ENCODE measurements around the gene ANKRD65. TPM values are rescaled to one million over a fixed set of nuclear protein-coding genes. Genes with fewer than 3 reads are reported as not detected.
A peak's percentile ranks its signal among the peaks of the same experiment; 100 is the strongest.

Gene ANKRD65
- total RNA-seq, 2 experiments from 2014 or later, result not detected

DNA sequence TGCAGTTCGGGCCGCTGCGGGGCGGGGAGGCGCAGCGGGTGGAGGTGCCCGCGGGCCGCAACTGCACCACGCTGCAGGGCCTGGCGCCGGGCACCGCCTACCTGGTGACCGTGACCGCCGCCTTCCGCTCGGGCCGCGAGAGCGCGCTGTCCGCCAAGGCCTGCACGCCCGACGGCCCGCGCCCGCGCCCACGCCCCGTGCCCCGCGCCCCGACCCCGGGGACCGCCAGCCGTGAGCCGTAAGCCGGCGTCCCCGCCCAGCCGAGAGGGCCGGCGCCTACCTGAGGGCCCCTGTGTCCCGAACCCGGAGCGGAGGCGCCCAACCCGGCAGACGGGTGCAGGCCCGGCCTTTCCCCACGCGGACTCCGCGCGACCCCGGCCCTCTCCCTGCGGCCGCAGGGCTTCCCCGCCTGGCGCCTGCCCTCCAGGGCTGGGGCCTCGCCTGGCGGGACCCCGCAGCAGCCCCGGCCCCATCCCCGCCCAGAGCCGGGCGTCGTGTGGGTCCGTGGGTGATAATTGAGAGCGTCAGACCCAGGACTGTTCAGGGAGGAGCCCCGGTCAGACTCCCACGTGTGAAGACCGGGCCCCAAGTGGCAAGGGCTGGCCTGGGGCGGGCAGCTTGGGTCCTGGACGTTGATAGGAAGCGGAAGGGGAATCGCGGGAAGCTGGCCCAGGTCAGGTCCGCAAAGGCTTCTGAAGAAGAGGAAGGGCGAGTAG is 18.6 kb upstream of the ANKRD65 start:
- no peak overlapping the region for H3K4me3 Mint-ChIP-seq
- H3K27me3 Mint-ChIP-seq (ENCODE audit: low read depth), result peaks cover 23% of the 10 kb centered on the region
- no peak overlapping the region for H3K27ac Mint-ChIP-seq
- no peak for DNase-seq
- H3K9me3 Mint-ChIP-seq, result no peaks in the 10 kb centered on the region
- CTCF ChIA-PET, result interaction anchor here (1.1 to 2.5 kb wide), 4 partner anchors 11 to 62 kb away, joined by 4 to 14 read pairs (median 8); partner anchors contain the start of gene CCNL2
- H3K4me1 Mint-ChIP-seq (ENCODE audit: low read depth), result peaks cover 11% of the 10 kb centered on the region
- H3K36me3 Mint-ChIP-seq (ENCODE audit: low read depth), result no peaks in the 10 kb centered on the region
- intact Hi-C loops (cut with micrococcal nuclease), result no loop called here

DNA sequence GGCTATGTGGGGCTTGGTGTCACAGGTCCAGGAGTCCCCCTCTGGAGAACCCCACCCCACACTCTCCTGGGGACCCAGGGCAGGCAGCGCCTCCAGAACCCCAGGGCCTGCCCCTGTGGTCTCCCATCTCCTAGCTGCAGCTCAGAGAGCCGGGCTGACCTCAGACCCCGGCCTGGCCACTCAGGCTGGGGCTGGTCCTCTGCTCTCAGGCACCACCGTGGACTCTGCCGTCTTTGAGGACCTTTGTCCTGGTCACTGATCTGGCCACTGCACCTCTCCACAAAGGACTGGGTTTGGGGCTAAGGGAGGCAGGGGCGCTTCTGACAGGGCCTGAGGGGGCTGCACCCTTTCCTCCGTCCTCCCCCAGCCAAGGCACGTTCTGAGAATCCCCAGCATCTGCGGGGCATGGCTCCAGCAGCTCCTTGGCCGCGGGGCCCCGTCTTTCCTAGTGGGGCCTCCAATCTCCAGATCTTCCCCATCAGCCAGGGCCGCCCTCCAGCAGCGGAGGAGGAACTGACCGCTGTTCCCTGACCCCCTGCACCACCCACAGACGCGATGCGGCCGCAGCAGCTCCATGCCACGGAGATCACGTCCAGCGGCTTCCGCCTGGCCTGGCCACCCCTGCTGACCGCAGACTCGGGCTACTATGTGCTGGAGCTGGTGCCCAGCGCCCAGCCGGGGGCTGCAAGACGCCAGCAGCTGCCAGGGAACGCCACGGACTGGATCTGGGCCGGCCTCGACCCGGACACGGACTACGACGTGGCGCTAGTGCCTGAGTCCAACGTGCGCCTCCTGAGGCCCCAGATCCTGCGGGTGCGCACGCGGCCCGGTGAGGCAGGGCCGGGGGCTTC is 17.7 kb upstream of the ANKRD65 start:
- Mint-ChIP-seq H3K4me3 (no peak overlapping the region), H3K4me1 (ENCODE audit: low read depth) (peaks cover 11% of the 10 kb centered on the region), H3K27ac (no peak overlapping the region), H3K36me3 (ENCODE audit: low read depth) (no peaks in the 10 kb centered on the region), H3K9me3 (no peaks in the 10 kb centered on the region), H3K27me3 (ENCODE audit: low read depth) (peaks cover 23% of the 10 kb centered on the region)
- intact Hi-C loops (cut with micrococcal nuclease), result no loop called here
- CTCF ChIA-PET, result no interaction called here
- no peak for DNase-seq

DNA sequence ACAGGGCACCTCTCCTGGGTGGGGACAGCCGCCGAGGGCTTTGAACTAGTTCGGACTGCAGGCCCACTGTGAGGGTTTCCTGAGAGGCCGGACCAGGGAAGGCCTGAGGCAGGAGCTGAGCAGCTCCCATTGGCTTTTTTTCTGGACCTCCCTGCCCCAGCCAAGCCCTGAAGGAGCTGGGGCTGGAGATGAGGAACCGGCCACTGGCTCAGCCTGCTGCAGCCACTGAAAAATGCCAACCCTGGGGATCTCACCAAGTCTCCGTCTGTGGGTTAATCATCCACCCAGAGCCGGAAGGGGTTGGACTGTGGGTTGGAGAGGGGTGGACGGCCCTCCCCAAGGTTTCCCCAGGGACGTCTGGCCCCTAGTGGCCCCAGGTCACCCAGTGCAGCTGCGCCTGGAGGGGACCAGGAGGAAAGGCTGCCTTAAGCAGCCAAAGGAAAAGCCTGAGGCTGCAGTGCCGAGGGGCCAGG is 16.9 kb upstream of the ANKRD65 start:
- intact Hi-C loops (cut with micrococcal nuclease), result no loop called here

DNA sequence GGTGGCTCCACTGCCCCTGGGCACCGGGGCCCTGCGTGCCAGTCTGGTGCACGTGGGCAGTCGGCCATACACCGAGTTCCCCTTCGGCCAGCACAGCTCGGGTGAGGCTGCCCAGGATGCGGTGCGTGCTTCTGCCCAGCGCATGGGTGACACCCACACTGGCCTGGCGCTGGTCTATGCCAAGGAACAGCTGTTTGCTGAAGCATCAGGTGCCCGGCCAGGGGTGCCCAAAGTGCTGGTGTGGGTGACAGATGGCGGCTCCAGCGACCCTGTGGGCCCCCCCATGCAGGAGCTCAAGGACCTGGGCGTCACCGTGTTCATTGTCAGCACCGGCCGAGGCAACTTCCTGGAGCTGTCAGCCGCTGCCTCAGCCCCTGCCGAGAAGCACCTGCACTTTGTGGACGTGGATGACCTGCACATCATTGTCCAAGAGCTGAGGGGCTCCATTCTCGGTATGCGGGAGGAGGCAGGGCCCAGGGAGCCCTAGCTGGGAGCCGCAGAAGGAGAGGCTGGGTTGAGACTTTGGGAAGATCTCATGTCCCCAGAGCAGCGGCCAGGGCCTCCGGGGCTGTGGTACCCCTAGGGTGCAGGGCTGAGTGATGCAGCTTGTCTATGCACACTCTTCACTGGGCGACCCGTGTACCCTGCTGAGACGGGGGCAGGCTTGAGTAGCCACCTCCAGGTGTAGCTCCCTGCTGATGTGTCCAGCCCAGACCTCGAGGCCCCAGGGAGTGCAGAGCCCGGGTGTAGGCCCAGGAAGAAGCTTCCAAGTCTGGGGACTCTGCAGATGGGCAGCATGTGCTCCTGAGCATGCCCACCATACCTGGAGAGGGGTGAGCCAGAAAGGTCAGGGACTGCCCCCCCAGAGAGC is 16.2 kb upstream of the ANKRD65 start:
- Mint-ChIP-seq H3K27me3 (ENCODE audit: low read depth) (peaks cover 25% of the 10 kb centered on the region), H3K4me3 (no peak overlapping the region), H3K9me3 (no peaks in the 10 kb centered on the region), H3K4me1 (ENCODE audit: low read depth) (peaks cover 14% of the 10 kb centered on the region), H3K36me3 (ENCODE audit: low read depth) (no peaks in the 10 kb centered on the region), H3K27ac (no peak overlapping the region)
- intact Hi-C loops (cut with micrococcal nuclease), result no loop called here
- no peak for DNase-seq
- CTCF ChIA-PET, result no interaction called here

More for the DNA sequence above, 16.9 kb upstream of the ANKRD65 start:
- CTCF ChIA-PET, result no interaction called here
- no peaks in the 10 kb centered on the region for H3K9me3 Mint-ChIP-seq
- peaks cover 23% of the 10 kb centered on the region for H3K27me3 Mint-ChIP-seq (ENCODE audit: low read depth)
- DNase-seq, result no peak
- H3K36me3 Mint-ChIP-seq (ENCODE audit: low read depth), result no peaks in the 10 kb centered on the region
- H3K4me3 Mint-ChIP-seq, result no peak overlapping the region
- H3K27ac Mint-ChIP-seq, result no peak overlapping the region
- H3K4me1 Mint-ChIP-seq (ENCODE audit: low read depth), result peaks cover 14% of the 10 kb centered on the region

DNA sequence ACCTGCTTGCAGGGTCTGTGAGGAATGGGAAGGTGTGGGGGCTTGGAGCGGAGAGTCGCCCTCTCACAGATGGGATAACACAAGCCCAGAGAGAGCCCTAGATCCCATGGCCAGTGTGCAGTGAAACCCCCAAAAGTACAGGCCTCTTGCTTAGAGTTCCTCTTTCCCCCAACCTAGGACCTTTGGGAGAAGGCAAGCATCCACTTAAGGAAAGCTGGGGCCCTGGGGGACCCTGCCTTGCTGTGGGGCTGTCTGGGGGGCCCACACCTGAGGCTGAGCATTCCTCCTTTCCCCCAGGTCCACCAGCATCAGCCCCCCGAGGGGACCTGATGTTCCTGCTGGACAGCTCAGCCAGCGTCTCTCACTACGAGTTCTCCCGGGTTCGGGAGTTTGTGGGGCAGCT is 15.6 kb upstream of the ANKRD65 start:
- Mint-ChIP-seq H3K9me3 (no peaks in the 10 kb centered on the region), H3K27me3 (ENCODE audit: low read depth) (peaks cover 25% of the 10 kb centered on the region), H3K27ac (no peak overlapping the region), H3K4me3 (peak overlapping the region; percentile 60), H3K4me1 (ENCODE audit: low read depth) (peaks cover 14% of the 10 kb centered on the region), H3K36me3 (ENCODE audit: low read depth) (no peaks in the 10 kb centered on the region)
- CTCF ChIA-PET, result no interaction called here
- intact Hi-C loops (cut with micrococcal nuclease), result no loop called here
- no peak for DNase-seq

DNA sequence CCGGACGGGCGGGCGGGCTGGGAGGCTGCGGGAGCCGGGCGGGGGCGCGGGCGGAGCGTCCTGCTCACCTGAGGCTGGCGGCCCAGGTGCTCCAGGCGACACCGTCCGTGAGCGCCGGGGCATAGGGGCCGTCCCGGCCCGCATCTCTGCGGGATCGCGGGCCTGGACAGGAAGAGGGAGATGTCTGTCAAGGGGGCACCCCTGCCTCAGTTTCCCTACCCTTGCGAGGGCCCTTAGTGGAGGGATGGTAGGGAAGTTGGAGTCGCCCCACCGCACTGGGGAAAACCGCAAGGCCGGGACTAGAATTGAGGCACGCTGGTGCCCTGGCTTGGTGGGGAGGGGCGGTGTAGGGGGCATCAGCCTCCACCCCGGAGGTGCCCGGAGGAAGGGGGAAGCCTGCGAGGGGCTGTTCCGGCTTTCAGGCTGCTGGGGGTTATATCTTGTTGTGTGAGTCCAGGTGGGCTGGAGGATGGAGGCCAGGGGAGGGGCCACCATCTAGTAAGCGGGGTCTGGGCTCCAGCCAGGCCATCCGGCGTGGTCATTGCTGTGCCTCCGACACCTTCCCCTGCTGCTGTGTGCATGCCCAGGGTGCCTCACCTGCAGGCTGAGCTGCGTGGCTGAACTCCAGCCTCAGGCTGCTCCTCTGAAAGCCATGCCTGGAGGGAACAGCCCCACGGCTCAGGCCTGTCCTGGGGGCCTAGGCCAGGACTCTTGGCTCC is 15.0 kb upstream of the ANKRD65 start:
- Mint-ChIP-seq H3K4me3 (peak overlapping the region; percentile 60), H3K27me3 (ENCODE audit: low read depth) (peaks cover 25% of the 10 kb centered on the region), H3K4me1 (ENCODE audit: low read depth) (peaks cover 14% of the 10 kb centered on the region), H3K27ac (no peak overlapping the region), H3K9me3 (no peaks in the 10 kb centered on the region), H3K36me3 (ENCODE audit: low read depth) (no peaks in the 10 kb centered on the region)
- CTCF ChIA-PET, result no interaction called here
- no peak for DNase-seq
- intact Hi-C loops (cut with micrococcal nuclease), result no loop called here

DNA sequence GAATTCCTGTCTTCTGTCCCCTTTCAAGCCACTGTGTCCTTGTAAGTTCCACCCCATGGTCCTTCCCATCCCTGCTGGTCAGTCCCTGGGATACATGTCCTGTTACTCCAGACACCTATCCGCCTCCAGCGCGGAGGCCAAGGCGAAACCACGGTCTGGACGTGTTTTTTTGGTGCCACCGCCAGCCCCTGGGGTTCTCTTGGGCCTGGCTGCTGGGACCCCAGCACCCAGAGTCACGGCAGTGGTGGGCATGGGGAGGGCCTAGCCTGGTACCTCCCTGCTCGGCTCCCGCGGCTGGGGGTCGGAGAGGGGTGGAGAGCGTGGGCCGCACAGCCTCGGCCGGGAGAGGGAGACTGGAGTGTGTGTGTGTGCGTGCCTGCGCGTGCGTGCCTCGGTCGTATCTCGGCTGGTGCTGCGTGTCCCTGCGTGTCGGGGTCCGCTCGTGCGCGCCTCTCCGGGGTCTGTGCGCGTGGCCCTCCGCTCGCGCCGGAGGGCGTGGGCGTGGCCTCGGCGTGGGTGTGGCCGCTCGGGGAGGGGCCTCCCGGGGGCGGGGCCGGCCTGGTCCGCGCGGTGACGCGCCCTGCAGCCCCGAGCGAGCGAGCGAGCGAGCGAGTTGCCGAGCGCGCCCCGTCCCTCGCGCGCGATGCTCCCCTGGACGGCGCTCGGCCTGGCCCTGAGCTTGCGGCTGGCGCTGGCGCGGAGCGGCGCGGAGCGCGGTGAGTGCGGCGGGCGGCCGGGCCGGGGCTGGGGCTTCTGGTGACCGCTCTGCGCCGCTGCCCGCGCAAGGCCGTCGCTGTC is 14.2 kb upstream of the ANKRD65 start, which contains the start of gene VWA1:
TSS of gene VWA1 (plus strand) at position 585 of the 798 bp plus-strand sequence. CDS start at position 644, 59 bp downstream.
- Mint-ChIP-seq H3K36me3 (ENCODE audit: low read depth) (no peaks in the 10 kb centered on the region), H3K4me3 (peak within 1 kb of the TSS; percentile 60), H3K9me3 (no peaks in the 10 kb centered on the region), H3K27me3 (ENCODE audit: low read depth) (peaks cover 21% of the 10 kb centered on the region), H3K4me1 (ENCODE audit: low read depth) (peaks cover 11% of the 10 kb centered on the region), H3K27ac (no peak within 1 kb of the TSS)
- intact Hi-C loops (cut with micrococcal nuclease), result no loop called here
- CTCF ChIA-PET, result no interaction called here
- DNase-seq, result peak; percentile 48

DNA sequence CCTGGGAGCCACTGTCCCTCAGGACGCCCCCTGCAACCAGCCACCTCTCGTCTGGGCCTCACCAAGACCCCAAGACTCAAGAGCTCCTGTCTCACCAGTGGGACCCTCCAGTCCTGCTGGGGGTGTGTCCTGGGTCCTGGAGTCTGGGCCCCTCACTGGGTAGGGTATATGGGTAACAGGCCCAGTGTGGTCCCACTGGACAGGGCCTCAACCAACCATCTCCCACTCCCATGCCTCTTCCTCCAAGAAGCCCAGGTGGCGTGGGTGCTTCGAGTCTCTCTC is 13.7 kb upstream of the ANKRD65 start:
- H3K36me3 Mint-ChIP-seq (ENCODE audit: low read depth), result no peaks in the 10 kb centered on the region

DNA sequence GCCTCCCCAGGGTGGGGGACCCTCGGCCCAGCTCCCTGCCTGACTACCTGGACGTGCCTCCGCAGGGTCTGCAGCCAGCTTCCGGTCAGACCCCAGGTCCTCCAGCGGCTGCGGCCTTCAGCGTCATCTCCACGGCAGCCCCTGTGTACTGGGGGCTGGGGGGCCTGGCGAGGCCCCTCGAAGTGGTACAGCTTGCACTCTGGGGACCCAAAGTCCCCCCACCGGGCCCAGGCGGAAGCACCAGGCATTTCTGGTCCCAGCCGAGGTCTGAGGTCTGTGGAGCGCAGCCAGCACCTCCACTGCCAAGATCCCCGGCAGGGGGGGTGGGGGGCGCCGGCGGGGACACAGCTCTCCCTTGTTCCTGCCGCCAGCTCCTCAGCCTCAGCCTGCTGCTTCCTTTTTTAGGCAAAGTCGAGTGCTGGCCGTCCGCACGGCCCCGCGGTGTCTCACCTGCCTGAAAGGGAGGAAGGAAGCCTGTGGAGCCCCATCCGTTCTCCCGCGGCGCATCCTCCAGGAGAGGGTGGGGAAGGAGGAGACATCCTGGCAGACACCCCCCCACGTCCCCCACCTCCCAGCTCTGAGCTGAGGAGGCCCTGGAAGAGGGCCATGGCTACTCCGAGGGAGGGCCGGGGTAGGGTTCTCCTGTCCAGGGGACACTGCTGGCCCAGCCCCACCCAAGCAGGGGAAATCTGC is 13.2 kb upstream of the ANKRD65 start:
- intact Hi-C loops (cut with micrococcal nuclease), result no loop called here
- no peaks in the 10 kb centered on the region for H3K9me3 Mint-ChIP-seq
- peak overlapping the region; percentile 18 for H3K4me3 Mint-ChIP-seq
- peak; percentile 21 for DNase-seq
- H3K4me1 Mint-ChIP-seq (ENCODE audit: low read depth), result peaks cover 11% of the 10 kb centered on the region
- no peaks in the 10 kb centered on the region for H3K36me3 Mint-ChIP-seq (ENCODE audit: low read depth)
- no peak overlapping the region for H3K27ac Mint-ChIP-seq
- H3K27me3 Mint-ChIP-seq (ENCODE audit: low read depth), result peaks cover 29% of the 10 kb centered on the region
- CTCF ChIA-PET, result interaction anchor here (1.3 kb wide), 1 partner anchor 15 kb away, joined by 3 read pairs; the partner anchor contains the start of gene ATAD3C

More for the DNA sequence above, 13.7 kb upstream of the ANKRD65 start:
- no peaks in the 10 kb centered on the region for H3K9me3 Mint-ChIP-seq
- CTCF ChIA-PET, result no interaction called here
- H3K4me3 Mint-ChIP-seq, result peak overlapping the region; percentile 50
- no peak overlapping the region for H3K27ac Mint-ChIP-seq
- intact Hi-C loops (cut with micrococcal nuclease), result no loop called here
- DNase-seq, result no peak
- H3K27me3 Mint-ChIP-seq (ENCODE audit: low read depth), result peaks cover 25% of the 10 kb centered on the region
- H3K4me1 Mint-ChIP-seq (ENCODE audit: low read depth), result peaks cover 11% of the 10 kb centered on the region

DNA sequence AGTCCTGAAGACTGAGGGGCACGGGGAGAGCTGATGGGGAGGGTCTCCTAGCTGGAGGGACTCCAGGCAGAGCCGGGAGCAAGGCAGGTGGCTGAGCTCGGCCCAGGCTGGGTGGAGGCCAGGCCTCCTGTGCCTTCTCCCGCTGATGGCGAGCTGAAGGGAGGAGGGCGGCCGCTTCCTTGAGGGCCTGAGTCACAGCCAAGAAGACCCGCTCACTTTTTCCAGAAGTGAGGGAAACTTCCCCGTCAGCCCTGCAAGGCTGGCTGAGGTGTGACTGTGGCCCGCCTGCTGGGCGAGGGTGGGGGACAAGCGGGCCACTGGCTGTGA is 12.7 kb upstream of the ANKRD65 start:
- H3K4me1 Mint-ChIP-seq (ENCODE audit: low read depth), result peaks cover 11% of the 10 kb centered on the region
- H3K36me3 Mint-ChIP-seq (ENCODE audit: low read depth), result no peaks in the 10 kb centered on the region
- peak; percentile 80 for DNase-seq
- peak overlapping the region; percentile 46 for H3K27ac Mint-ChIP-seq
- CTCF ChIA-PET, result interaction anchor here (1.3 kb wide), 1 partner anchor 16 kb away, joined by 3 read pairs; the partner anchor contains the start of gene ATAD3C
- intact Hi-C loops (cut with micrococcal nuclease), result no loop called here
- no peaks in the 10 kb centered on the region for H3K9me3 Mint-ChIP-seq
- peaks cover 28% of the 10 kb centered on the region for H3K27me3 Mint-ChIP-seq (ENCODE audit: low read depth)
- peak overlapping the region; percentile 41 for H3K4me3 Mint-ChIP-seq
